GM13977 (cell line): ENCODE measurements around the gene HEY2.
A peak's percentile ranks its signal among the peaks of the same experiment; 100 is the strongest.

Source experiments
- DNase-seq: peaks from one replicate; pipeline ENCODE4 v3.0.0; 2012; ENCODE audit warnings: low spot score
- in situ Hi-C: fragments of 300-500 bp; cut with MboI; formaldehyde crosslinking; loops from one replicate; pipeline ENCODE4 v1.12.0; 2022; ENCODE audit warnings: low sequenced_read_pairs, low pct_unique_long_range_greater_than_20kb, mixed read lengths, inconsistent platforms; ENCODE audit not compliant: unreplicated experiment
- TF ChIP-seq, protein P1 (sequence below): IDR thresholded peaks from 2 replicates; pipeline ENCODE4 v1.5.1; 2012; ENCODE audit warnings: mild to moderate bottlenecking, control low read depth; ENCODE audit not compliant: insufficient read depth; ENCODE audit errors: extremely low read depth, missing control alignments

Gene HEY2

GRCh38 chr6:125789576-125790357 lies 40.3 kb downstream of the HEY2 start:
- peak; percentile 38 for DNase-seq
- in situ Hi-C loops: loop anchor here (10.0 kb wide), 1 partner anchor 185 kb away; no protein-coding TSS in a partner anchor
- TF ChIP-seq, protein P1, sequence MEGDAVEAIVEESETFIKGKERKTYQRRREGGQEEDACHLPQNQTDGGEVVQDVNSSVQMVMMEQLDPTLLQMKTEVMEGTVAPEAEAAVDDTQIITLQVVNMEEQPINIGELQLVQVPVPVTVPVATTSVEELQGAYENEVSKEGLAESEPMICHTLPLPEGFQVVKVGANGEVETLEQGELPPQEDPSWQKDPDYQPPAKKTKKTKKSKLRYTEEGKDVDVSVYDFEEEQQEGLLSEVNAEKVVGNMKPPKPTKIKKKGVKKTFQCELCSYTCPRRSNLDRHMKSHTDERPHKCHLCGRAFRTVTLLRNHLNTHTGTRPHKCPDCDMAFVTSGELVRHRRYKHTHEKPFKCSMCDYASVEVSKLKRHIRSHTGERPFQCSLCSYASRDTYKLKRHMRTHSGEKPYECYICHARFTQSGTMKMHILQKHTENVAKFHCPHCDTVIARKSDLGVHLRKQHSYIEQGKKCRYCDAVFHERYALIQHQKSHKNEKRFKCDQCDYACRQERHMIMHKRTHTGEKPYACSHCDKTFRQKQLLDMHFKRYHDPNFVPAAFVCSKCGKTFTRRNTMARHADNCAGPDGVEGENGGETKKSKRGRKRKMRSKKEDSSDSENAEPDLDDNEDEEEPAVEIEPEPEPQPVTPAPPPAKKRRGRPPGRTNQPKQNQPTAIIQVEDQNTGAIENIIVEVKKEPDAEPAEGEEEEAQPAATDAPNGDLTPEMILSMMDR: no peak

GRCh38 chr6:125790358-125791150 lies 41.1 kb downstream of the HEY2 start, which contains the start of gene NCOA7:
Gene NCOA7, plus strand, starts transcription at chr6:125790960. Its CDS starts 24,395 bp downstream, at chr6:125815355.
- in situ Hi-C loops: no loop called here

GRCh38 chr6:125791151-125791819 lies 41.9 kb downstream of the HEY2 start:
- DNase-seq: peak; percentile 63
- in situ Hi-C loops: no loop called here
- TF ChIP-seq, protein P1: peak; percentile 59

More at GRCh38 chr6:125790358-125791150, 41.1 kb downstream of the HEY2 start, which contains the start of gene NCOA7:
- TF ChIP-seq, protein P1: peak; percentile 29
- peak; percentile 88 for DNase-seq

DNA sequence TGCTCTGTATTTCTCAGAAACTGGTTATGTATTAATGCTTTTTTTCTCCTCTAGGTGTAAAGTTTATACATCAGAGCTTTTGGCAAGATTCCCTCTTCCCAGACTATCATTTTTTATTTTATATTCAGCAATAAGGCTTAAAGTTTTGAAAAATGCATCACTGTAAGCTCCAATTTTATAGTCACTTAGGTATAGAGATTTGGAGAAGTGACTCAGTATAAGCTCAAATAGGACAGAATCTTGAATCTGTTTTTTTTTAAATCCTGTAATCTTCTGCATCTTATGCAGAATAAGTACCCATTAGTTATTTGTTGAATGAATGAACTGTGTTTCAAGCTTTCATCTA lies 42.4 kb downstream of the HEY2 start:
- no peak for DNase-seq
- TF ChIP-seq, protein P1: no peak
- in situ Hi-C loops: no loop called here

- TF ChIP-seq, protein P1: no peak
- no peak for DNase-seq
- in situ Hi-C loops: no loop called here
These were observed 42.7 kb downstream of the HEY2 start for GRCh38 chr6:125792172-125792571.

GRCh38 chr6:125792680-125793079 lies 43.2 kb downstream of the HEY2 start:
- TF ChIP-seq, protein P1: no peak
- DNase-seq: no peak
- in situ Hi-C loops: no loop called here
